Ovary (tissue), 9 donors: Measurements from ENCODE around the gene ATP2B2. TPM values are rescaled to one million over a fixed set of nuclear protein-coding genes. Genes with fewer than 3 reads are reported as not detected.

ENCODE experiments used
- DNase-seq, 5 donors: peaks; one replicate each; pipeline ENCODE4 v3.0.0-alpha.2; 2019 to 2020
- H3K27ac ChIP-seq, 2 donors: fragments of 200-600 bp; one replicate each; pipeline versions ENCODE4 v1.5.1 to v1.8.0; 2019 to 2022
- H3K27me3 ChIP-seq: fragments of 200-600 bp; one replicate; pipeline ENCODE4 v1.8.0; 2022
- H3K36me3 ChIP-seq: fragments of 200-600 bp; sonication (generic); one replicate; pipeline ENCODE4 v1.5.1; 2019
- H3K4me1 ChIP-seq: one replicate; pipeline ENCODE4 v1.8.1; 2013; ENCODE audit warnings: mild to moderate bottlenecking, moderate library complexity; ENCODE audit not compliant: insufficient read depth
- H3K4me3 ChIP-seq: fragments of 200-600 bp; sonication (generic); one replicate; pipeline ENCODE4 v1.5.1; 2017
- H3K9me3 ChIP-seq, 2 donors: fragments of 200-600 bp in 1 of 2; sonication (generic) in 1 of 2; one replicate each; pipeline versions ENCODE4 v1.5.1 to v1.8.1; 2013 to 2019; ENCODE audit warnings: mild to moderate bottlenecking in 1 of 2, moderate library complexity in 1 of 2
- CTCF ChIP-seq, 3 donors: fragments of 450-650 bp in 2 of 3; fragments of 200-600 bp in 1 of 3; IDR thresholded peaks; one replicate each; pipeline versions ENCODE4 v1.5.1 to v1.8.0; 2016 to 2022; ENCODE audit warnings: antibody characterized with exemption in 3 of 3, mild to moderate bottlenecking in 1 of 3
- EP300 ChIP-seq: sonication (generic); formaldehyde crosslinking; IDR thresholded peaks from one replicate; pipeline ENCODE4 v1.6.1; 2017; ENCODE audit warnings: antibody characterized with exemption
- POLR2A ChIP-seq: fragments of 450-650 bp; IDR thresholded peaks from one replicate; pipeline ENCODE4 v1.6.1; 2017; ENCODE audit warnings: antibody characterized with exemption, mild to moderate bottlenecking, moderate library complexity
- WGBS, 3 donors: extraction: QIAGEN DNeasy Blood & Tissue Kit in 1 of 3; methylation state at CpG; one replicate each; pipeline versions ENCODE4 v1.1.5 to v1.1.7; 2013 to 2017; 5-methylcytosine and 5-hydroxymethylcytosine counted together
- intact Hi-C, 4 donors: fragments of 100-400 bp; cut with DNase I; formaldehyde crosslinking; loops; one replicate each; pipeline versions ENCODE4 v1.11.0 to v1.15.1; 2022 to 2023
- polyA plus RNA-seq, 2 donors: library from polyadenylated mRNA; stranded (reverse); fragments of 200-250 nt in 1 of 2; fragments of 350-450 nt in 1 of 2; fragmentation: Illumina TruSeq in 1 of 2; extraction: RNeasy Lipid Tissue Mini Kit (QIAGEN cat#74804) in 1 of 2; gene quantifications; one replicate each; pipeline ENCODE4 v1.2.3, GENCODE V29; 2013 to 2014
- total RNA-seq, 7 donors: library from RNA; depleted of rRNA in 2 of 7; stranded (reverse); fragments of >200 nt in 2 of 7; fragmentation: NEBNext Ultra II Directional in 3 of 7; extraction: Animal tissue kit (Norgen Biotek cat#: 25700) in 3 of 7; gene quantifications; one replicate each; pipeline versions ENCODE4 v1.1.0 to v1.2.4, GENCODE V29; 2016 to 2023
- donor health status: DM: no; HTN: no; CAD: no; lungs with moderate emphysema.
- donor health status: DM: no; HTN: no; CAD: no.
- donor health status: Bipolar disorder and iron deficiency.
- donor health status: DM: yes; HTN: yes; CAD: no.
- donor health status: DM: no; HTN: no; CAD: no.
- donor health status: DM: yes; HTN: yes; CAD: no.

ATP2B2 gene
- total and polyA plus RNA-seq, 9 donors = 0.05 to 11.6 (median 0.52) TPM; not detected in 2

DNA sequence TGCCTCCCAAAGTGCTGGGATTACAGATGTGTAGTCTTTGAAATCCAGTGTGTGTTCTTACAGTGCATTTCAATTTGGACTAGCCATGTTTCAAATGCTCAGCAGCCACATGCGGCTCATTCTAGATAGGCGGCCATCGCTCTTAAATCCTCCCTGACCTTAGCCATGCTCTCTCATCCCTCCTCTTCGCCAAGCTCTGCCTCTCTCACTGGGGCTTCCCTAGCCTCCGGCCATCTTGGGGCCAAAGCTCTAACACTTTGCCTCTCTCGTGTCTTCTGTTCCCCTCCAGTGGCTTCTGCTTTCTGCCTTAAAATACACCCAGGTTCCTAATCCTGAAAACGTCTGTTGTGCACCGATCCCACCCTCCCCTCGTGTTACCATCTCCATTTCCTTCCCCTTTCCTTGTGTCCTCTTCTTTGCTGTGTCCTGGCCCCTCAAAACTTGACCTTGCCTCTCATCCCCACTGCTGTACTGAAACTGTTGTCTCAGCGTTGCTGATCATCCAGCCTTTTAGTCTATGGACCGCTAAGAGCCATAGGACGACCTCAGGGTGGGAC lies 211.3 kb downstream of the ATP2B2 start:
- intact Hi-C loops = no loop called here
- H3K36me3 ChIP-seq = no peaks in the 10 kb centered on the region
- WGBS, 3 donors = 90 to 91% (median 90%) methylated on average over 12 of the region's 12 CpGs

DNA sequence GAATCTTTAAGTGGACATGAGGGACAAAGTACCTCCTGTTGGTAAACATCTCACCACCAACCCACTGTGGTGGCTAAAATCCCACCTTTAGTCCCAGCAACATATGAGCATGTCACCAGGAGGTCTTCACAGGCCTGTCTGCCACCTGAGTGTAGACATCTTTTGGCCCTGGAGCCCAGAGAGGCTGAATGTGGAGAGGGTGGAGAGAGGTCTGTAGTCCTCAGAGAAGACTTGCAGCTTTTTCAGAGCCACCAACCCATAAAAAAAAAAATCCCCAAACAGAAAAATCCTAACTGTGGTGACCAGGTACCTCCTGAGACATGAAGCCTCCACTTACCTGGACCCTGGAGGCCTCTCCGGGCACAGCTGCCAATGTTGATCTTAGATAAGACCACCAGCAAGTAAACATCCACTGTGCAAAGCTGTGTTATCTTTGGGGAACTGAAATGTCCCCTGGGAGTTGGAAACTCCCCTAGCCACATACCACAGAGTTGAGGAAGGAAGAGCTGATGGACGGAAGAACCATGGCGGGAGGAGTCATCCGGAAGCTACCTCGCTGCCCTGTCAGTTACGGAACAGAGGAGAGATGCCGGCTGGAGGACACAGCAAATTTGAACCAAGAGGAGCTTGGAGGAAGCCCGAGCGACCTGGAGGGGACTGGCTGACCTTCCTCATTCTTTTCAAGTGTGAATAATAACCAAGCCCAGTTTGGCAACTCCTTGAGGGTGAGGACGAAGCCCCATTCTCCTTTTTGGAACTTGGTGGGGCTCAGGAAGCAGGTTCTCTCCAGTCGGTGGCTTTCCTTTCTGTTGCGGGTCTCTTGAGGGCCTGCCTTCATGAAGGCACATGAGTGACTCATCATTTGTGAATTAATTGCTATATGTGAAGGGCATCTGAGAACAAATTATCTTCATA lies 212.6 kb downstream of the ATP2B2 start, which contains the start of gene GHRL:
Gene GHRL (minus strand): TSS at position 443 of the 915 bp plus-strand sequence. CDS start 2,767 bp downstream, outside the sequence.
- intact Hi-C loops = no loop called here
- WGBS, 3 donors = 67 to 77% (median 69%) methylated on average over 12 of the region's 12 CpGs
- TF ChIP-seq POLR2A (no peak), EP300 (no peak), CTCF (IDR thresholded peaks at IDR 0.05) (no peak)
- Histone ChIP-seq H3K36me3 (no peaks in the 10 kb centered on the region), H3K27ac (no peak within 1 kb of the TSS), H3K27me3 (no peaks in the 10 kb centered on the region), H3K4me3 (no peak within 1 kb of the TSS), H3K4me1 (no peaks in the 10 kb centered on the region), H3K9me3 (no peaks in the 10 kb centered on the region)
- DNase-seq = no peak

More for the DNA sequence above, 211.3 kb downstream of the ATP2B2 start:
- Histone ChIP-seq H3K4me3 (no peak overlapping the region), H3K4me1 (no peaks in the 10 kb centered on the region), H3K27ac (no peak overlapping the region), H3K27me3 (no peaks in the 10 kb centered on the region), H3K9me3 (no peaks in the 10 kb centered on the region)
- no peak for TF ChIP-seq EP300
- no peak for TF ChIP-seq POLR2A
- TF ChIP-seq CTCF (IDR thresholded peaks at IDR 0.05) = no peak
- DNase-seq = no peak

GRCh38 chr3:10291641-10292040 lies 213.7 kb downstream of the ATP2B2 start:
- Histone ChIP-seq H3K4me3 (no peak overlapping the region), H3K27ac (no peak overlapping the region), H3K9me3 (no peaks in the 10 kb centered on the region), H3K27me3 (no peaks in the 10 kb centered on the region), H3K36me3 (no peaks in the 10 kb centered on the region), H3K4me1 (no peaks in the 10 kb centered on the region)
- 91 to 93% (median 92%) methylated on average over 6 of the region's 6 CpGs for WGBS, 3 donors
- intact Hi-C loops = no loop called here
- TF ChIP-seq CTCF (IDR thresholded peaks at IDR 0.05) (no peak), EP300 (no peak), POLR2A (no peak)
- DNase-seq = no peak

DNA sequence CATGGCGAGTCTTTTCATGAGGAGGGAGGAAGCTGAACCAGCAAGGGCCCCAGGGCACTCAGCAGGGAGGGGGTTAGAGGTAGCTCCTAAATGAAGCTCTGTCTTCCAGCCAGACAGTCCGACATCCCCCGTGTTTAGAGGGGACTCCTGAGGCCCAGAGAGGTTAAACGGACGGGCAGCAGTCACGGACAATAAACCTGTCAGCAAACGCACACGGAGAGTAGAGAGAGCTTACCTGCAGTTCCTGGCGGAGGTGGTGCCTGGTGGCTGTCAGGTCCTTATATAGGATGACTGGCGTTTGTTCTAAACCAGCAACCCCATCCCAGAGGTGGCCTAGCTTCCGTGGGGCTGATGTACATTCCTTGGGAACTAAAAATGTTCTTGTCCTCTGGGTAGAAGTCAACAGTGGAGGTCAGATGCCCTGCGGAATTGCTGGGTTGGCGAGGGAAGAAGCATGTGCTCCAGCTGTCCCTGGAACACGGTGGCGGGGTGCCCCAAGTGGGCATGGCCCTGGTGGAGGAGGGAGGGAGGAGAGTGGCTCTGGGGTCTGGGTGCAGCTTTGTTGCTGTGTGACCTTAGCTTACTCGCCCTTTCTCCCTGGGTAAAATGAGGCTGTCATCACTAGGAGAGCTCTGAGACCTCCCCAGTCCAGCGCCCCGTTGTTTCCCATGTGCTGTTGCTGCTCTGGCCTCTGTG lies 214.8 kb downstream of the ATP2B2 start:
- Histone ChIP-seq H3K4me3 (no peak overlapping the region), H3K27ac (no peak overlapping the region), H3K27me3 (no peaks in the 10 kb centered on the region), H3K9me3 (no peaks in the 10 kb centered on the region), H3K4me1 (no peaks in the 10 kb centered on the region), H3K36me3 (no peaks in the 10 kb centered on the region)
- 73 to 84% (median 81%) methylated on average over 17 to 18 of the region's 18 CpGs for WGBS, 3 donors
- intact Hi-C loops = no loop called here
- no peak for TF ChIP-seq CTCF (IDR thresholded peaks at IDR 0.05)
- no peak for TF ChIP-seq POLR2A
- TF ChIP-seq EP300 = no peak
- DNase-seq = no peak
